GM19240 (cell line): ENCODE measurements around the gene ARHGAP30.
A peak's percentile ranks its signal among the peaks of the same experiment; 100 is the strongest.
"Not testable (repeated sequence)": the region's sequence is repeated elsewhere in the genome, so short reads cannot be mapped to it uniquely, and the experiment has no call there.

ENCODE experiments used
- DNase-seq: peaks from one replicate; pipeline ENCODE4 v3.0.0; 2011; ENCODE audit warnings: low spot score; ENCODE audit not compliant: insufficient read length

The ARHGAP30 gene, protein sequence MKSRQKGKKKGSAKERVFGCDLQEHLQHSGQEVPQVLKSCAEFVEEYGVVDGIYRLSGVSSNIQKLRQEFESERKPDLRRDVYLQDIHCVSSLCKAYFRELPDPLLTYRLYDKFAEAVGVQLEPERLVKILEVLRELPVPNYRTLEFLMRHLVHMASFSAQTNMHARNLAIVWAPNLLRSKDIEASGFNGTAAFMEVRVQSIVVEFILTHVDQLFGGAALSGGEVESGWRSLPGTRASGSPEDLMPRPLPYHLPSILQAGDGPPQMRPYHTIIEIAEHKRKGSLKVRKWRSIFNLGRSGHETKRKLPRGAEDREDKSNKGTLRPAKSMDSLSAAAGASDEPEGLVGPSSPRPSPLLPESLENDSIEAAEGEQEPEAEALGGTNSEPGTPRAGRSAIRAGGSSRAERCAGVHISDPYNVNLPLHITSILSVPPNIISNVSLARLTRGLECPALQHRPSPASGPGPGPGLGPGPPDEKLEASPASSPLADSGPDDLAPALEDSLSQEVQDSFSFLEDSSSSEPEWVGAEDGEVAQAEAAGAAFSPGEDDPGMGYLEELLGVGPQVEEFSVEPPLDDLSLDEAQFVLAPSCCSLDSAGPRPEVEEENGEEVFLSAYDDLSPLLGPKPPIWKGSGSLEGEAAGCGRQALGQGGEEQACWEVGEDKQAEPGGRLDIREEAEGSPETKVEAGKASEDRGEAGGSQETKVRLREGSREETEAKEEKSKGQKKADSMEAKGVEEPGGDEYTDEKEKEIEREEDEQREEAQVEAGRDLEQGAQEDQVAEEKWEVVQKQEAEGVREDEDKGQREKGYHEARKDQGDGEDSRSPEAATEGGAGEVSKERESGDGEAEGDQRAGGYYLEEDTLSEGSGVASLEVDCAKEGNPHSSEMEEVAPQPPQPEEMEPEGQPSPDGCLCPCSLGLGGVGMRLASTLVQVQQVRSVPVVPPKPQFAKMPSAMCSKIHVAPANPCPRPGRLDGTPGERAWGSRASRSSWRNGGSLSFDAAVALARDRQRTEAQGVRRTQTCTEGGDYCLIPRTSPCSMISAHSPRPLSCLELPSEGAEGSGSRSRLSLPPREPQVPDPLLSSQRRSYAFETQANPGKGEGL

DNA sequence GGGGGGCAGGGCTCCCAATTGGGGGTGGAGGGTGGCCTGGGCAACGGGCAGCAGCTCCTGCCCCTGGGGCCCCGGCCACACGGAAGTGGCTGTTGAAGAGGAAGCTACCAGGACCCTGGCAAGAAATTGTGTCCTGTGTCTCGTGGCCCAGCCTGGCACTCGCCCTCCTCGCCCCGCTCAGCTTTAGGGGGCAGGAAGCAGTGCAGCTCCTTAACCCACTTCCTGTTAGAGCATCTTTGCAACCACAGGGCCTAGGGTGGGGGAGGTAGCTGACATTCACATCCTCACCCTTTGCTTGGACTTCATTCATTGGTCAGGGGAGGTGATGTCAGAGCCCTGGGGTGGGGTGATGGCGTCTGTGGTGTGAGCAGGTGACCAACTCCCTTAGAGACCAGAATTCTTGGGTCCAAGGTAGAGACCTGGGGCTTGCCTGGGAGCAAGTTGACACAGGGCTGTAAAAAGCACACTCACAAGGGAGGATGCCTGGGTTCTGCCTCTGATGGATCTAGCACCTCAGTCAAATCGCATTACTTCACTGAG lies at the start of gene ARHGAP30:
Gene ARHGAP30, minus strand, starts transcription at position 161 of the 540 bp plus-strand sequence. CDS start 267 bp downstream, outside the sequence.
- DNase-seq, result peak; percentile 99

DNA sequence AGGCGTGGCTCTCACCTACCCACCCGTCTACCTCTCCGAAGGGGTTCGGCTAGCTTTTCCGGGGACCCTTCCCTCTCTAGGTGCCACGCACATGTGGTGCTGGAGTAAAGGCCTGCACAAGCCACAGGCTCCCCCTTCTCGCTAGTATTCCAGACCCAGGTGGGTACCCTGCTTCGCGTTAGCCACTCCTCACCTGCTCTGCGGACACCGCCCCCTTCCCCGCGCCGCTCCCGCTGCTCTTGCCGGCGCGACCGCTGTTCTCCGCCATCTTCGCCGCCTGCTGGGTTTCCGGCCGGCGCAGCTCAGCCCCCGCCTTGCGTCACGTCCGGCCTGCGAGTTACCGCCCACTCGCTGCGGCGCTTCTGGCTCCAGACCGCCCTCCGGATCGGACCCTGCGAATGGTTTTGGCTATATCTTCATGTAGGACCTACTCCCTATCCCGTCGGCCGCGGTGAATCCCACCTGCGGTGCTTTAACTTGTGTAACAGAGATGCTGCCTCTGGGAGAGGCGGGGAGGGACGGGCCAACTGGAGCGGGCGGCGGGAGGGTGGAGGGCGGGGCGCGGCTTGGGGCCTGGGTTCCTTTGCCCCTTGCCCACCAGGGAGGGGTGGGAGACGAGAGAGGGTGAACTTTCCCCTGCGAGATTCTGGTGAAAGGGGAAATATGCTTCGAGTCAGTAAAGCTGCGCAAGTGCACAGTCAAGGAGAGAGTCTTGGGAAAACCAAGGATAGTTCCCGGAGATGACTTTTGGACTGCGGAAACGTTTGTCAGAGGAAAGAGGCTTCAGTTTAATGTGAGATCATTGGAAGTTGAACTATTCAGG lies 48.3 kb upstream of the ARHGAP30 start, which contains the start of the genes NIT1 and PFDN2:
Gene NIT1, plus strand, starts transcription at position 347 of the 823 bp plus-strand sequence. Its CDS starts 72 bp downstream, at position 419.
Gene PFDN2, minus strand, starts transcription at position 279 of the 823 bp plus-strand sequence. Its CDS starts 11 bp downstream, at position 268.
- peak; percentile 76 for DNase-seq

DNA sequence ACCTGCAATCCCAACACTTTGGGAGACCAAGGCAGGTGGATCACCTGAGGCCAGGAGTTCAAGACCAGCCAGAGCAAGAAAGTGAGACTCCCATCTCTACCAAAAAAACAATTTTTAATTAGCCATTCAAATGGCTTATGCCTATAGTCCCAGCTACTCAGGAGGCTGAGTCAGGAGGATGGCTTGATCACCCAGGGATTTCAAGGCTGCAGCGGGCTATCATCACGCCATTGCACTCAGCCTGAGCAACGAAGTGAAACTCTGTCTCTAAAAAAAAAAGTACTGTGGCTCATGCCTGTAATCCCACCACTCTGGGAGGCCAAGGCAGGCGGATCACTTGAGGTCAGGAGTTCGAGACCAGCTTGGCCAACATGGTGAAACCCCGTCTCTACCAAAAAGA lies 46.3 kb upstream of the ARHGAP30 start:
- not testable (repeated sequence) for DNase-seq

DNA sequence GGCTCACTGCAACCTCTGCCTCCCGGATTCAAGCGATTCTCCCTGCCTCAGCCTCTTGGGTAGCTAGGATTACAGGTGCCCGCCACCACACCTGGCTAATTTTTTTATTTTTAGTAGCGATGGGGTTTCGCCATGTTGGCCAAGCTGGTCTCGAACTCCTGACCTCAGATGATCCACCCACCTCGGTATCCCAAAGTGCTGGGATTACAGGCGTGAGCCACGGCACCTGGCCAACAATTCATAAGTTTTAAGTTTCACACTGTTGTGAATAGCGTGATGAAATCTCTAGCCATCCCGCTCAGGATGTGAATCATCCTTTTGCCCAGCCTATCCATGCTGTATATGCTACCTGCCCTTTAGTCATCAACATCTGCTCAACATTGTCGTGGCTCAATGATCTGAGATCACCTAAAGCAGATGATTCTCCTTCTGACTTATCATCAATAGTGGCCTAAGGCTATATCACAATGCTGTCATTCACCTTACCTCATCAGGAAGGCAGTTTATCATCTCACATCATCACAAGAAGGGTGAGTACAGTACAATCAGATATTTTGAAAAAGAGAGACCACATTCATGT lies 45.5 kb upstream of the ARHGAP30 start:
- DNase-seq, result no peak

DNA sequence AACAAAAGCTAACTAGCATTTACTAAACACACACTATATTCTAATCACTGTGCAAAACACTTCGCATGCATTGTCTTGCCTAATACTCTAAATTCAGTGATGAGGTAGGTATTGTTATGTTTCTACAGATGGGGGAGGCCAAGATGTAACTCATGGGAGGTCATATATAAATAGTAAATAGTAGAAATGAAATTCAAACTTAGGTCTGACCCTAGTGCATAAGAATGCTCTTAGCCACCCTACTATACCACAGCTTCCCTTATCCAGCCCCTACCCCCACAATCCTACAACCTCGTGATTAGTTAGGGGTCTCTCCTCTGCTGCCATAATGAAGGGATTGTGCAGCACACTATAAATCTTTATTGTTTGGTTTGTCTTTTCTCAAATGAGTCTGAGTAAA lies 44.9 kb upstream of the ARHGAP30 start:
- no peak for DNase-seq

DNA sequence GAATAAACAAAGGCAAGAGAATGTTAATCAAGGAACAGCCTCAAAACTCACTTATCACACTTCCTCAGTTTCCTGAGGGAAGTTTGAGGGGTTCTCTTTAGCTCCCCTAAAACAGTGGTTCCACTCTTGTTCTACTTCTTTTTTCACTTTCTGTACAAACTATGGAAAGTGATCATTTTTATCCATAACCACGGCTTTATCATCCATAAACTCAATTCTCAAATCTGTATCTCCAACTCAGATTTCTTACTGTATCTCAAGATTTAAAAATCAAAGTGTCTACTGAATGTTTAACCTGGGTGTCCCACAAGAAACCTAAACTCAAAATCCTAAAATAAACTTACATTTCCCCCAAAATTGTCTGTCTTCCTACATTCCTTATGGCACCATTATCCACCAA lies 44.2 kb upstream of the ARHGAP30 start:
- no peak for DNase-seq

DNA sequence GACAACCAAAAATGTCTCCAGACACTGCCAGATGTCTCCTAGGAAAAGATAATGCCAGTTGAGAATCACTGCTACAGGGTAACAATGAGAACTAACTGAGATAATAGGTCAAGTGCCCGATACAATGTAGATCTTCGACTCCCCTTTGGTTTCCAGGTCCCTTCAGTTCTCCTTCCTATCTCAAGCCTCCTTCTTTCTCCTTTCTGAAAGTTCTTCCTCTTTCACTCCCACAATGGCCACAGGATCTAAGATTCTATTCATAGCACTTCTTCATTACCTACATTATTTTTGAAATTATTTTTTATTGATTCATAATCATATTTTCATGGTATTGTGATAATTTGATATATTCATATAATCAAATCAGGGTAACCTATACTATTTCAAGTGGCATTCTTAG lies 41.8 kb upstream of the ARHGAP30 start:
- DNase-seq, result no peak

DNA sequence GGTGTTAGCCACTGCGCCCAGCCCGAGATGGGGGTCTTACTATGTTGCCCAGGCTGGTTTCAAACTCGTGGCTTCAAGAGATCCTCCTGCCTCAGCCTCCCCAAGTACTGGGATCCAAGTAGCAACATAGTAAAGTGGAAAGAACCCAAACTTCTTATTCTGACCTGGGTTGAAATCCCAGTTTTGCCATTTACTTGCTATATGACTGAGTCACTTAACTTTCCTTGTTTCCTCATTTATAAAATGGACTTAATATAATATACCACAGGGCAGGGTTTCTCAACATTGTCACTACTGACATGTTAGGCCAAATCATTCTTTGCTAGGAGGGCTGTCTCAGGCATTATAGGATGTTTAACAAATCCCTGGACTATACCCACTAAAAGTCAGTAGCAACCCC lies 41.4 kb upstream of the ARHGAP30 start:
- DNase-seq, result no peak

DNA sequence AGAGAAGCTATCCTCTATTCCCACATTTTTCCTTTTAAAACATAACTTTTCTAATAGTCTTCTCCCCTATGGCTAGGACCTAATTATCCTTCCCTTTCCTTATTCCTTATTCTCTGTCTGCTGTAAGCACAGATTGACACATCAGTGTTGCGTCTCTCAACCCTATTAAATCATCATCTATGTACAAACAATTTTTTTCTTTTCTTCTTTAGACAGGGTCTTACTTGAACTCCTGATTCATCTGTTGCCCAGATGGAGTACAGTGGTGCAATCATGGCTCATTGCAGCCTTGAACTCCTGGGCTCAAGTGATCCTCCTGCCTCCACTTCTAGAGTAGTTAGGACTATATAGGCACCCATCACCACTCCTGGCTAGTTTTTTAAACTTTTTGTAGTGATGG lies 36.7 kb upstream of the ARHGAP30 start:
- DNase-seq, result no peak

DNA sequence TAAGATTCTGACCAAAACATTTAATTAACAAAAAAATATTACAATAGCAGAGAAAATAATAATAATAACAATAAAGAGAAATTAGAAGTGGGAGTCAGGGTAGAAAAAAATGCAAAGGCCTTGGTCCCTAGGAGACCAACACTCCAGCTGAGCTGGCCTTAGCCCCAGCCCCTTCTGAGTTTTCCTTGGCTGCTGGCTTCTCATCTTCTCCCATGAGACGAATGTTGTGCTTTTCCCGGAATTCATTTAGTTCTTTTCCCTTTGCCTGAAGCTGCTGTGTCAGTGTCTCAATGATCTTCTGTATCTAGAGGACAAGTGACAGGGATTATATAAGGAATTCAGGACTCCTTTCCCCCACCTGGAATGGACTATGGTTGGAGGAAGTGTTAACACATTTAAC lies 30.9 kb upstream of the ARHGAP30 start:
- no peak for DNase-seq

DNA sequence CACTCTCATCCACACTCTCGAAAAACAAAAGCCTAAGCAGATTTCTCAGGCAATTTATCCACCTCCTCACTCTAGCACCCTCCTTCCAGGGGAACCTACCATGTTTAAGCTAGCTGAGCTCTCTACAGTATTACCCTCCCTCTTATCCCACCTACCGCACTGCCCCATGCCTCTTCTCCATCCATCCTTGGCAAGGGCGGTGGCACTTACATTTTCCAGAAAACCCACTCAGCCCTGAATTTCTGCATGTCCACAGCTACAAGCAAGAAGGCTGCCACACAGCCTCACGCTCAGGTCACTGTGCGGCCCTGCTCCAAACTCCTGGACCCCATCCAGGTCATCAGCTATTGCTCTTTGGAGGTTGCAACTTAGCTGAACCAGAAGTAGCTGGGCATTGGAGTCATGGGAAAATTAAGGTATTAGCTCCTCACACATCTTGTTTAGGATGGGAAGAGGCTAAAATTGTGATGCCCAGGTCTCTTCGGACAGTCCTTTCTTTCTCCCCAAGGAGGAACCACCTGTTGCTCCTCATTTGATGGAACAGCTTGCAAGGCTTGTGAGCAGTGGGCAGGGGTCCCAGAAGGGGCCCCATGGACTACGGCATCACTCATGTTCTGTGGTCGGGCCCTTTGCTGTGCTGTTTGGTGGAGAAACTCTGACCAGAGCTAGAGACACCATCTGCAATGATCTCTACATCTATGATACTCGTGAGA lies 29.6 kb upstream of the ARHGAP30 start:
- DNase-seq, result no peak

DNA sequence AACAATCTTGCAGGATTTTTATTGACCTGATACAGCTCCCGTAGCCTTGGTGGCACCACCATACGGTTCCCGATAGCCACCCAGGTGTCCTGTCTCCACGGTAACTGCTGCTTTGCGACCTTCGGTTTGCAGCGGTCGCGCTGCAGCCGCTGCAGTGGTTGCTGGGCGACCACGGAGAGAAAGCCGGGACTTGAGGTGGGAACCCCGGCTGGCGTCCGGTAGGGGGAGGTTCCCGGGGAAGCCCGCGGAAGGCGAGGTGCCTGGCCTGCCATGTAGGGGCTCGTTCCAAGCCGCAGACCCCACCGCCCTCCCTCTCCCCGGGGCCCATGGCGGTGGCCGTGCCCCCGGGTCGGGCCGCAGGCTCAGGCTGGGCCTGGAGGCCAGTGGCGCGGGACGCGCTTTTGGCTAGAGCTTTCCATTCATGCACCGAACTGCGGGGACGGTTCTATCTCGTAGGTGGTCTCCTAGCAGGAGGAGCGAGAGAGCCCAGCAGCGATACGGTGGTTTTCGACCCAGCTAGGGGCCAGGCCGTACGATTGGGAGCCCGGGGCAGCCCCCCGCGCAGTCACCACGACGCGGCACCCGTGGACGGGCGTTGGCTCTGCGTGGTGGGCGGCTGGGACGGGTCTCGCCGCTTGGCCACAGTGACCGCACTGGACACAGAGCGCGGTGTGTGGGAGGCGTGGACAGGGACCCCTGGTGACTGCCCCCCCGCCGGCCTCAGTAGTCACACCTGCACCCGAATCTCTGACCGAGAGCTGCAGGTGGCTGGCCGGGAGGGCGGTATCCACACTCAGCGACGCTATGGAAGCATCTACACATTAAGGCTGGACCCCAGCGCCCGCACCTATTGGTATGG lies 28.7 kb upstream of the ARHGAP30 start, which contains the start of gene KLHDC9:
Gene KLHDC9, plus strand, starts transcription at position 152 of the 859 bp plus-strand sequence. Its CDS starts 175 bp downstream, at position 327.
- peak; percentile 96 for DNase-seq

DNA sequence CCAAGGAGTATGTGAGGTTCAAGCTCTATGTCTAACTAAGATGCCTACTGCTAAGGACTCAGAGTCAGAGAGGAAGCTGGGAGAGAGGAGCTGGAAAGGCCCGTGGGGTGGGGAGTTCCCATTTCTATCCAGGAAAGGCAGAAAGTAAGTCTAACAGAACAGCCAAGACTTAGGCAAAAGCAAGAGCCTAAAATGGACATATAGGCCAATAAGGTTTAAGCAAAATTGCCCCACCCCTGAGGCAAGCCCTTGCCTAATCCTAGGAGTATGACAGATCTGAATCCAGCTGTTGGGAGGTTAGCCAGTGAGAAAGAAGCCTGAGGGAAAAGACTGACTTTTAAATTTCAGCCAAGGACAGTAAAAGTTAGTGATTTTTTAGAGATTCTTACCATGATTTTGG lies 26.8 kb upstream of the ARHGAP30 start:
- DNase-seq, result no peak

DNA sequence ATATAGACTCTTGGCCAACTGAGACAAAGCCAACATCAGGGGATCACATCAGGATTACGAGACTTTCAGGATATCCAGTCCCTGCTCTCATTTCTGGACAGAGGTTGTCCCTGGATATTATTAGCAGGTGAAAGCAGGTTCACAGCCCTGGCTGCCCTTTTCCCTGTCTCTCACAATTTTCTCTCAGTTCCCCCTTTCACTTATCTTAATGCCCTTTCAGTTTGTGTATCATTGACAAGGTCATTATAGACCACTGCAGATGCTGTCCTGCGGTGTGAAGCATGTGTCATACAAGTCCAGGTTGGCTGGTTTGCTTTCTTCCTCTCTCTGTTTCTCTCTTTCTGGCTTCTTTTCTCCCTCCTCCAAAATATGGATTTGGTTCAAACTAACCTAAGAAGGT lies 26.3 kb upstream of the ARHGAP30 start:
- peak; percentile 47 for DNase-seq

DNA sequence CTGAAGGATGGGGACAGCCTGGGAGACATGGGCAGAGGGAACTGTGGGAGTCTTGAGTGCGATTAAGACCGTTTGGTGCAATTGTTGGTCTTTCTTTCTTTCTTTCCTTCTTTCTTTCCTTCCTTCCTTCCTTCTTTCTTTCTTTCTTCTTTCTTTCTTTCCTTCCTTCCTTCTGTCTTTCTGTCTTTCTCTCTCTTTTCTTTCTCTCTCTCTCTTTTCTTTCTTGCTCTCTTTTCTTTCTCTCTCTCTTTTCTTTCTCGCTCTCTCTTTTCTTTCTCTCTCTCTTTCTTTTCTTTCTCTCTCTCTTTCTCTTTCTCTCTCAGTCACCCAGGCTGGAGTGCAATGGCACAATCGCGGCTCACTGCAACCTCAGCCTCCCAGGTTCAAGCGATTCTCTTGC lies 25.5 kb upstream of the ARHGAP30 start:
- no peak for DNase-seq

DNA sequence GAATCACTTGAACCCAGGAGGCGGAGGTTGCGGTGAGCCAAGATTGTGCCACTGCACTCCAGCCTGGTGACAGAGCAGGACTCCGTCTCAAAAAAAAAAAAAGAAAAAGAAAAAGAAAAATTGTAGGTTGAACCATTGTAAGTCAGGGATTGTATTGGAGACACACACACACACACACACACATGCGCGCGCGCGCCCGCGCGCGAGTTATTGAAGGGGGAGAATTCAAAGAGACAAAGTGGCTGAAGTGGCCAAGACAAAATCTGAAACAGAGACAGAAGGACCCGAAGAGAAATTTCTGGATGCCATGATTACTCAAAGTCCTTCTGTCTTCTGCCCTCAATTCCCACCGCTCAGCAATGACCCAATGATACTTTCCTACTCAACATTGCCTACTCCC lies 24.8 kb upstream of the ARHGAP30 start:
- DNase-seq, result no peak

DNA sequence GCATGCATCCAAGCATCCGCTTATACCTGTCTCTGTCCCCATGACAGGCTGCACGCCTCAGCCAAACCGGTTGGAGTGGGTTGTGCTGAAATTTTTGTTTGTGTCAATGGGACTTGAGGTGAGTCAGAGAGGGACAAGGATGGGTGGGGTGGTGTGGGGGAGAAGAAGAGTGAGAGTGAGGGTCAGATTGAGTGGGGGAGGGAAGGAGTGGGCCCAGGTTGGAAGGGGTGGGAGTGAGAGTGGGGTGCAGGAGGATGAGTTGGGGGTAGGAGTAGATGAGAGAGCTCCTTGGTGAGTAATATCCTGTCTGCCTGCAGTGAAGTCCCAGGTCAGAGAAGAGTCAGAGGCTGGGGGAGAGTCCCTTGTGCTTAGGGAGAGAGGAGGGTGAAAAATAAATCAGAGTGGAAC lies 22.9 kb upstream of the ARHGAP30 start:
- DNase-seq, result no peak

DNA sequence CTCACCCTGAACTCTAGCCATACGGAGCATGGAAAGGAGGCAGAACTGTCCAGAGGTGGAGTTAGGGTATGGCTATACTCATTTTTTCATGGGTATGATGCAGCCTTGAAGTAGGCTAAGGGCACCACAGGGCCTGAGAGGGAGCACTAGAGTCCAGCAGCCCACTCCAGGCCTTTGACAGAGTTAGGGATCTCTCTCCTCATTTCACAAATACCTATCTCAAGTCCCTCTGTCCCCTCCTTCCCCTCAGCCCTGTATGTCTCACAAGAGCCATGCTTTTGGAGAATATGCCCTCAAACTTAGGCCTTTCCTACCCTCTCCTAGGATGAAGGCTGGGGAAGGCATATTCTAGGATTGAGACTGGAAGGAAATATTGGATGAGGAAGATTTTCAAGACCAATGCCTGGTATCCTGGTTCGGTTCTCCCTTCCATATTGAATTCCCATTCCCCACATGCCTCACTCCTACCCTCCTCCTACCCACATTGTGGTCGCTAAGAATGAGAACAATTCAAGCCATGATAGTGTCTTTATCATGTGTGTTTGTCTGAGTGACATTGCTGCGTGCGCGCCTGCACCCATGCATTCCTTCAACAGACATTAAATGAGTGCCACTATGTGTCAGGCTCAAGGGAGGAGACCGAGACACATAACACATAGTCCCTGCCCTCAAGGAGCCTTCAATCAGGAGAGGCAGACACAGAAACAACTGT lies 22.3 kb upstream of the ARHGAP30 start:
- DNase-seq, result no peak
